ENCODE measurements around the gene FRZB. TPM values are rescaled to one million over a fixed set of nuclear protein-coding genes. Genes with fewer than 3 reads are reported as not detected.
A peak's percentile ranks its signal among the peaks of the same experiment; 100 is the strongest.

FRZB gene
- total and polyA plus RNA-seq, 9 of the 15 experiments (the other 6 are each of a cell fraction or from before 2014, with no cell fraction given) = 0.01 to 0.05 (median 0.03) TPM; not detected in 6

GRCh38 chr2:182885771-182886170 lies 19.3 kb upstream of the FRZB start:
- no peak overlapping the region for H3K4me3 ChIP-seq
- no peaks in the 10 kb centered on the region for H3K27me3 ChIP-seq (ENCODE audit: control insufficient read depth in 2 of 2, insufficient read depth in 2 of 2, low read length in 2 of 2)
- no peaks in the 10 kb centered on the region for H3K9me3 ChIP-seq (replicated peaks; ENCODE audit: control insufficient read depth, insufficient read depth, low read depth, low read length)
- no peaks in the 10 kb centered on the region for H3K4me1 ChIP-seq (replicated peaks in 1 of 2; ENCODE audit: control insufficient read depth in 2 of 2, insufficient read depth in 2 of 2, low read length in 2 of 2)
- ChIA-PET POLR2A (no interaction called here), CTCF (ENCODE audit: low intra/inter-chr PET ratio) (no interaction called here)
- BruUV-seq (replicated peaks) = no TSS peak
- no peak overlapping the region for H3K4me2 ChIP-seq (ENCODE audit: insufficient read depth, low read length)
- H3K9me1 ChIP-seq (ENCODE audit: control insufficient read depth, insufficient read depth, low read length) = no peaks in the 10 kb centered on the region
- no peak overlapping the region for H3K9ac ChIP-seq (ENCODE audit: insufficient read depth in 1 of 2, low read depth in 2 of 2, low read length in 2 of 2)
- no peak for ATAC-seq
- H4K20me1 ChIP-seq (replicated peaks; ENCODE audit: control insufficient read depth, insufficient read depth, low read length) = no peaks in the 10 kb centered on the region
- FAIRE-seq = no peak
- WGBS (ENCODE audit: insufficient coverage, low coverage, missing lambda C conversion rate) = 0% methylated on average over 1 of the region's 1 CpG
- intact Hi-C loops (cut with micrococcal nuclease) = no loop called here
- TF ChIP-seq ATF1 (CRISPR knock-in tag; IDR thresholded peaks at IDR 0.05) = no peak
- peak; percentile 43; the same call in 1 of the 2 replicates for TF ChIP-seq ATF1 (tag; IDR thresholded peaks at IDR 0.05)
- 0 out of 2 replicates have a peak, but pooled peaks have one; percentile 35 for TF ChIP-seq ATF3 (IDR thresholded peaks at IDR 0.05)
- TF ChIP-seq ATF3 (CRISPR knock-in tag; conservative IDR thresholded peaks at IDR 0.05) = no peak
- TF ChIP-seq ATF7 (IDR thresholded peaks at IDR 0.05) = 0 out of 2 replicates have a peak, but pooled peaks have one; percentile 29
- no peak for TF ChIP-seq HEY1 (CRISPR knock-in tag; IDR thresholded peaks at IDR 0.05; ENCODE audit: borderline replicate concordance)
- H3K79me2 ChIP-seq (ENCODE audit: control insufficient read depth, insufficient read depth, low read length) = no peaks in the 10 kb centered on the region
- no peak overlapping the region for H2AFZ ChIP-seq (ENCODE audit: low read depth, low read length)
- H3K36me3 ChIP-seq (ENCODE audit: control insufficient read depth, insufficient read depth, low read length) = no peaks in the 10 kb centered on the region
- no peak for DNase-seq (ENCODE audit: extremely low read depth in 1 of 4, low spot score in 3 of 4)
- H3K27ac ChIP-seq (ENCODE audit: extremely low read depth, low read depth, low read length) = no peak overlapping the region
- in situ Hi-C loops (cut with MboI) = no loop called here

DNA sequence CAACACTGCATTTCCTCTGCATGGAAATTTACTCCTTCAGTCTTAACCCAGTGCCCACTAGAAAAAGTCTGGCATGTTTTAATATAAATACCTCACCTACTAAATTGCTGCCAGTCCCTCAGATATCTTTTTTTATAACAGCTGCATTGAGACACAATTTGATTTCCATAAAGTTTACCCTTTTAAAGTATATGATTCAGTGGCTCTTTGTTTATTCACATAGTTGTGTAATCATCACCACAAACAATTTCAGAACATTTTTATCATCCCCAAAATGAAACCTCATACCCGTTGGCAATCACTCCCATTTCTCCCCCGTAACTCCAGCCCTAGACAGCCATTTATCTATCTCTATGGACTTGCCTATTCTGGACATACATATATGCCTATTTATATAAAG lies 17.0 kb upstream of the FRZB start:
- DNase-seq (ENCODE audit: extremely low read depth in 1 of 4, low spot score in 3 of 4) (no peak), ATAC-seq (no peak), FAIRE-seq (no peak)
- Histone ChIP-seq H3K9me1 (ENCODE audit: control insufficient read depth, insufficient read depth, low read length) (no peaks in the 10 kb centered on the region), H4K20me1 (replicated peaks; ENCODE audit: control insufficient read depth, insufficient read depth, low read length) (no peaks in the 10 kb centered on the region), H3K79me2 (ENCODE audit: control insufficient read depth, insufficient read depth, low read length) (no peaks in the 10 kb centered on the region), H3K27me3 (ENCODE audit: control insufficient read depth in 2 of 2, insufficient read depth in 2 of 2, low read length in 2 of 2) (no peaks in the 10 kb centered on the region), H3K9me3 (replicated peaks; ENCODE audit: control insufficient read depth, insufficient read depth, low read depth, low read length) (no peaks in the 10 kb centered on the region), H3K36me3 (ENCODE audit: control insufficient read depth, insufficient read depth, low read length) (no peaks in the 10 kb centered on the region), H3K4me2 (ENCODE audit: insufficient read depth, low read length) (no peak overlapping the region), H3K27ac (ENCODE audit: extremely low read depth, low read depth, low read length) (no peak overlapping the region), H3K9ac (ENCODE audit: insufficient read depth in 1 of 2, low read depth in 2 of 2, low read length in 2 of 2) (no peak overlapping the region), H3K4me1 (replicated peaks in 1 of 2; ENCODE audit: control insufficient read depth in 2 of 2, insufficient read depth in 2 of 2, low read length in 2 of 2) (no peaks in the 10 kb centered on the region), H2AFZ (ENCODE audit: low read depth, low read length) (no peak overlapping the region), H3K4me3 (no peak overlapping the region)
- BruUV-seq (replicated peaks) = no TSS peak
- 7% methylated on average over 2 of the region's 2 CpGs for WGBS (ENCODE audit: insufficient coverage, low coverage, missing lambda C conversion rate)
- POLR2A ChIA-PET = interaction anchor here (1.2 kb wide), 1 partner anchor 30 kb away, joined by 3 read pairs; no protein-coding TSS in a partner anchor
- CTCF ChIA-PET (ENCODE audit: low intra/inter-chr PET ratio) = no interaction called here
- intact Hi-C loops (cut with micrococcal nuclease) (no loop called here), in situ Hi-C loops (cut with MboI) (no loop called here)
- TF ChIP-seq DIDO1 (tag; IDR thresholded peaks at IDR 0.05; ENCODE audit: low read depth) (no peak), CEBPB (tag; IDR thresholded peaks at IDR 0.05) (0 out of 2 replicates have a peak, but pooled peaks have one; percentile 15)

Data from K562 (cell line).